Activated CD4-positive, alpha-beta T cell treated with anti-CD3 and anti-CD28 coated beads for 36 hours (primary cell): ENCODE results near the gene CWC27. TPM values are rescaled to one million over a fixed set of nuclear protein-coding genes. Genes with fewer than 3 reads are reported as not detected.

ENCODE experiments used
- ATAC-seq: fragments of 200-7000 bp; cut with Tn5 transposase; one replicate; pipeline ENCODE4 v1.10.0; 2021; ENCODE audit warnings: mild to moderate bottlenecking, moderate library complexity
- CTCF ChIA-PET: fragments of 350-600 bp; sonication (Branson Sonifier 250); formaldehyde crosslinking; loops from one replicate; lab custom pipeline; 2021; ENCODE audit warnings: antibody characterized with exemption; lab: Charles Lee
- POLR2A ChIA-PET: fragments of 350-600 bp; sonication (Branson Sonifier 250); formaldehyde crosslinking; loops from one replicate; lab custom pipeline; 2021; ENCODE audit warnings: antibody characterized with exemption, inconsistent platforms; lab: Charles Lee
- DNase-seq: peaks from one replicate; pipeline ENCODE4 v3.0.0-alpha.2; 2020
- H3K27ac Mint-ChIP-seq: one replicate; pipeline ENCODE4 v1.8.0; 2021; ENCODE audit warnings: mixed read lengths
- H3K27me3 Mint-ChIP-seq: one replicate; pipeline ENCODE4 v1.8.0; 2021; ENCODE audit warnings: mixed read lengths
- H3K36me3 Mint-ChIP-seq: one replicate; pipeline ENCODE4 v1.8.0; 2021; ENCODE audit warnings: low read depth, mixed read lengths
- H3K4me1 Mint-ChIP-seq: one replicate; pipeline ENCODE4 v1.8.0; 2021; ENCODE audit warnings: mixed read lengths
- H3K4me3 Mint-ChIP-seq: one replicate; pipeline ENCODE4 v1.8.0; 2021; ENCODE audit warnings: mild to moderate bottlenecking, moderate library complexity, mixed read lengths
- H3K9me3 Mint-ChIP-seq: one replicate; pipeline ENCODE4 v1.8.0; 2021; ENCODE audit warnings: low read depth, mixed read lengths
- intact Hi-C, 2 experiments: fragments of 100-400 bp; cut with DNase I in 1 of 2; cut with micrococcal nuclease in 1 of 2; formaldehyde crosslinking; loops; one replicate each; pipeline versions ENCODE4 v1.14.2 to v1.15.1; 2022 to 2024; cut with DNase I, micrococcal nuclease
- total RNA-seq, 2 experiments: library from RNA; stranded (reverse); gene quantifications; one replicate each; pipeline ENCODE4 v1.2.3, GENCODE V29; 2021

Gene CWC27
- total RNA-seq, 2 experiments from 2014 or later, result 35.4 to 35.8 TPM

GRCh38 chr5:64949331-64949730, 180.6 kb downstream of the CWC27 start:
- Mint-ChIP-seq H3K4me3 (no peak overlapping the region), H3K4me1 (no peaks in the 10 kb centered on the region), H3K27me3 (no peaks in the 10 kb centered on the region), H3K9me3 (no peaks in the 10 kb centered on the region), H3K27ac (no peak overlapping the region), H3K36me3 (peaks cover 4% of the 10 kb centered on the region)
- ChIA-PET POLR2A (no interaction called here), CTCF (no interaction called here)
- DNase-seq (no peak), ATAC-seq (no peak)
- intact Hi-C loops, result no loop called here

GRCh38 chr5:64952951-64953673, 184.4 kb downstream of the CWC27 start:
- intact Hi-C loops, result no loop called here
- CTCF ChIA-PET, result no interaction called here
- Mint-ChIP-seq H3K36me3 (peaks cover 2% of the 10 kb centered on the region), H3K27me3 (no peaks in the 10 kb centered on the region), H3K9me3 (no peaks in the 10 kb centered on the region), H3K4me1 (no peaks in the 10 kb centered on the region), H3K27ac (no peak overlapping the region), H3K4me3 (no peak overlapping the region)
- POLR2A ChIA-PET, result no interaction called here
- ATAC-seq, result no peak
- DNase-seq, result no peak

- Mint-ChIP-seq H3K9me3 (no peaks in the 10 kb centered on the region), H3K27me3 (no peaks in the 10 kb centered on the region), H3K36me3 (peaks cover 2% of the 10 kb centered on the region), H3K4me3 (no peak overlapping the region), H3K4me1 (no peaks in the 10 kb centered on the region), H3K27ac (no peak overlapping the region)
- no peak for ATAC-seq
- intact Hi-C loops, result no loop called here
- ChIA-PET POLR2A (no interaction called here), CTCF (no interaction called here)
- no peak for DNase-seq
Measured at GRCh38 chr5:64954518-64954917, 185.8 kb downstream of the CWC27 start.

- ChIA-PET POLR2A (no interaction called here), CTCF (interaction anchor here (0.5 to 1.6 kb wide), 4 partner anchors 11 to 524 kb away, joined by 3 to 5 read pairs (median 4); no protein-coding TSS in a partner anchor)
Measured at GRCh38 chr5:64958757-64959391, 190.1 kb downstream of the CWC27 start.

GRCh38 chr5:64963278-64963677, 194.5 kb downstream of the CWC27 start:
- POLR2A ChIA-PET, result no interaction called here
- H3K27me3 Mint-ChIP-seq, result no peaks in the 10 kb centered on the region
- ATAC-seq, result no peak
- peaks cover 14% of the 10 kb centered on the region for H3K36me3 Mint-ChIP-seq
- intact Hi-C loops, result no loop called here
- no peak for DNase-seq
- peaks cover 10% of the 10 kb centered on the region for H3K9me3 Mint-ChIP-seq
- CTCF ChIA-PET, result no interaction called here
- no peaks in the 10 kb centered on the region for H3K4me1 Mint-ChIP-seq
- no peak overlapping the region for H3K4me3 Mint-ChIP-seq
- no peak overlapping the region for H3K27ac Mint-ChIP-seq

More at GRCh38 chr5:64958757-64959391, 190.1 kb downstream of the CWC27 start:
- intact Hi-C loops, result loop anchor here (1.0 to 2.0 kb wide), 2 partner anchors 524 kb away; no protein-coding TSS in a partner anchor
- no peak for DNase-seq
- H3K9me3 Mint-ChIP-seq, result peaks cover 10% of the 10 kb centered on the region
- no peak overlapping the region for H3K27ac Mint-ChIP-seq
- H3K4me1 Mint-ChIP-seq, result no peaks in the 10 kb centered on the region
- ATAC-seq, result no peak
- no peaks in the 10 kb centered on the region for H3K27me3 Mint-ChIP-seq
- no peak overlapping the region for H3K4me3 Mint-ChIP-seq
- H3K36me3 Mint-ChIP-seq, result peaks cover 14% of the 10 kb centered on the region

- CTCF ChIA-PET, result no interaction called here
- intact Hi-C loops, result no loop called here
- DNase-seq (no peak), ATAC-seq (no peak)
- peaks cover 2% of the 10 kb centered on the region for H3K9me3 Mint-ChIP-seq
- H3K4me3 Mint-ChIP-seq, result no peak overlapping the region
- H3K4me1 Mint-ChIP-seq, result no peaks in the 10 kb centered on the region
- H3K27me3 Mint-ChIP-seq, result no peaks in the 10 kb centered on the region
- POLR2A ChIA-PET, result no interaction called here
- H3K27ac Mint-ChIP-seq, result no peak overlapping the region
- H3K36me3 Mint-ChIP-seq, result peaks cover 17% of the 10 kb centered on the region
Measured at GRCh38 chr5:64968591-64969110, 199.9 kb downstream of the CWC27 start.

GRCh38 chr5:64969578-64969977, 200.8 kb downstream of the CWC27 start:
- Mint-ChIP-seq H3K4me1 (no peaks in the 10 kb centered on the region), H3K36me3 (peaks cover 20% of the 10 kb centered on the region), H3K4me3 (no peak overlapping the region), H3K9me3 (no peaks in the 10 kb centered on the region), H3K27me3 (no peaks in the 10 kb centered on the region), H3K27ac (no peak overlapping the region)
- ChIA-PET POLR2A (no interaction called here), CTCF (no interaction called here)
- intact Hi-C loops, result no loop called here
- ATAC-seq (no peak), DNase-seq (no peak)

GRCh38 chr5:64971513-64971912, 202.8 kb downstream of the CWC27 start:
- Mint-ChIP-seq H3K4me3 (no peak overlapping the region), H3K36me3 (peaks cover 26% of the 10 kb centered on the region), H3K4me1 (no peaks in the 10 kb centered on the region), H3K27ac (no peak overlapping the region), H3K27me3 (no peaks in the 10 kb centered on the region), H3K9me3 (no peaks in the 10 kb centered on the region)
- POLR2A ChIA-PET, result no interaction called here
- ATAC-seq (no peak), DNase-seq (no peak)
- intact Hi-C loops, result no loop called here
- CTCF ChIA-PET, result no interaction called here

GRCh38 chr5:64971990-64972389, 203.3 kb downstream of the CWC27 start:
- no peaks in the 10 kb centered on the region for H3K27me3 Mint-ChIP-seq
- ChIA-PET POLR2A (no interaction called here), CTCF (no interaction called here)
- H3K36me3 Mint-ChIP-seq, result peaks cover 29% of the 10 kb centered on the region
- H3K4me1 Mint-ChIP-seq, result no peaks in the 10 kb centered on the region
- H3K9me3 Mint-ChIP-seq, result no peaks in the 10 kb centered on the region
- ATAC-seq (no peak), DNase-seq (no peak)
- H3K4me3 Mint-ChIP-seq, result no peak overlapping the region
- intact Hi-C loops, result no loop called here
- no peak overlapping the region for H3K27ac Mint-ChIP-seq

GRCh38 chr5:64972591-64972990, 203.9 kb downstream of the CWC27 start:
- ChIA-PET CTCF (interaction anchor here (0.6 kb wide), 2 partner anchors 38 to 149 kb away, joined by 3 read pairs; no protein-coding TSS in a partner anchor), POLR2A (no interaction called here)
- Mint-ChIP-seq H3K4me1 (no peaks in the 10 kb centered on the region), H3K36me3 (peaks cover 29% of the 10 kb centered on the region), H3K27ac (no peak overlapping the region), H3K9me3 (no peaks in the 10 kb centered on the region), H3K4me3 (no peak overlapping the region), H3K27me3 (no peaks in the 10 kb centered on the region)
- intact Hi-C loops, result no loop called here
- ATAC-seq, result no peak
- no peak for DNase-seq

GRCh38 chr5:64973215-64973614, 204.5 kb downstream of the CWC27 start:
- POLR2A ChIA-PET, result no interaction called here
- CTCF ChIA-PET, result interaction anchor here (0.6 to 0.7 kb wide), 3 partner anchors 8 to 39 kb away, joined by 3 read pairs; no protein-coding TSS in a partner anchor
- Mint-ChIP-seq H3K36me3 (peaks cover 34% of the 10 kb centered on the region), H3K27ac (no peak overlapping the region), H3K9me3 (no peaks in the 10 kb centered on the region), H3K27me3 (no peaks in the 10 kb centered on the region), H3K4me1 (peaks cover 3% of the 10 kb centered on the region), H3K4me3 (no peak overlapping the region)
- DNase-seq (no peak), ATAC-seq (no peak)
- intact Hi-C loops, result no loop called here

GRCh38 chr5:64977779-64978178, 209.0 kb downstream of the CWC27 start:
- DNase-seq (peak; percentile 8), ATAC-seq (no peak)
- Mint-ChIP-seq H3K27me3 (no peaks in the 10 kb centered on the region), H3K27ac (no peak overlapping the region), H3K4me3 (no peak overlapping the region), H3K36me3 (peaks cover 38% of the 10 kb centered on the region), H3K9me3 (no peaks in the 10 kb centered on the region), H3K4me1 (peaks cover 3% of the 10 kb centered on the region)
- intact Hi-C loops, result no loop called here
- CTCF ChIA-PET, result no interaction called here
- POLR2A ChIA-PET, result no interaction called here
